Cardiac muscle cell (in vitro differentiated cells and primary cell): ENCODE results near the gene ATRAID. TPM values are rescaled to one million over a fixed set of nuclear protein-coding genes. Genes with fewer than 3 reads are reported as not detected.

Source experiments
- DNase-seq, 2 donors: peaks; one replicate each; pipeline versions ENCODE4 v3.0.0 to v3.0.0-alpha.2; 2010 to 2017; ENCODE audit warnings: low read depth in 1 of 2, low spot score in 1 of 2
- H3K27ac ChIP-seq: fragments of 200-600 bp; sonication (generic); 2 replicates; pipeline ENCODE4 v1.5.1; 2016
- H3K27me3 ChIP-seq: fragments of 200-600 bp; sonication (generic); 2 replicates; pipeline ENCODE4 v1.6.0; 2016; ENCODE audit warnings: control low read depth
- H3K36me3 ChIP-seq: fragments of 200-600 bp; sonication (generic); 2 replicates; pipeline ENCODE4 v1.5.1; 2016; ENCODE audit warnings: control low read depth
- H3K4me1 ChIP-seq: fragments of 200-600 bp; sonication (generic); 2 replicates; pipeline ENCODE4 v1.8.1; 2017; ENCODE audit warnings: low read depth, mild to moderate bottlenecking, mixed run types
- H3K4me3 ChIP-seq: fragments of 200-600 bp; sonication (generic); 2 replicates; pipeline ENCODE4 v1.5.1; 2016; ENCODE audit warnings: mild to moderate bottlenecking
- H3K9me3 ChIP-seq: fragments of 200-600 bp; sonication (generic); 2 replicates; pipeline ENCODE4 v1.5.1; 2017; ENCODE audit warnings: low read depth, mild to moderate bottlenecking, control low read depth
- polyA plus RNA-seq: library from polyadenylated mRNA; unstranded; fragments of >200 nt; fragmentation: Nextera tagmentation; extraction: Ambion mirVana; gene quantifications from 2 replicates; pipeline ENCODE4 v1.2.1, GENCODE V29; 2016
- total RNA-seq: library from RNA; depleted of rRNA; stranded (reverse); fragments of >200 nt; gene quantifications from 2 replicates; pipeline ENCODE4 v1.2.3, GENCODE V29; 2016
- TF ChIP-seq, protein P1 (sequence below): IDR thresholded peaks from 2 replicates; pipeline ENCODE4 v1.5.1; 2012; ENCODE audit warnings: low read depth, mild to moderate bottlenecking, low read length

The ATRAID gene
- total and polyA plus RNA-seq, 2 experiments from 2014 or later = 177 to 290 TPM

DNA sequence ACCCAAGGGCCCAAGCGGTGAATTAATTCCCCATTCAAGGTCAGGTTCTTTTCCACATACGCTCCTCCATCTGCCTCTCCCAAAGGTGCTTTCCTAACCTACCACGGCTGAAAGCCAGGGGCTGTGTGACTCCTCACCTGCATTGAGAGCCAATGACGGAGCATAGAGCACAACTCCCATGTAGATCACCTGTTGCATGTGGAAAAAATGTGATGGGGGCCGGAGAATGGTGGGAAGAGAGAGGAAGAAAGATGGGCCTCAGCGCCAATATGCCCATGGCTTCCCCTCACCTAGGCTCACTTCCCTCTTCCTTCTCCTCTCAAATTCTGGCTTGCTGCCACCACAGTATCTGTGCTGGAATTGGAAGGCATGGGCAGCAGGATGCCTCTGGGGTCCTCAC lies 5.5 kb upstream of the ATRAID start:
- Histone ChIP-seq H3K27me3 (no peaks in the 10 kb centered on the region), H3K4me3 (no peak overlapping the region), H3K9me3 (no peaks in the 10 kb centered on the region), H3K4me1 (peaks cover 4% of the 10 kb centered on the region), H3K27ac (no peak overlapping the region), H3K36me3 (peaks cover 10% of the 10 kb centered on the region)
- TF ChIP-seq, protein P1, sequence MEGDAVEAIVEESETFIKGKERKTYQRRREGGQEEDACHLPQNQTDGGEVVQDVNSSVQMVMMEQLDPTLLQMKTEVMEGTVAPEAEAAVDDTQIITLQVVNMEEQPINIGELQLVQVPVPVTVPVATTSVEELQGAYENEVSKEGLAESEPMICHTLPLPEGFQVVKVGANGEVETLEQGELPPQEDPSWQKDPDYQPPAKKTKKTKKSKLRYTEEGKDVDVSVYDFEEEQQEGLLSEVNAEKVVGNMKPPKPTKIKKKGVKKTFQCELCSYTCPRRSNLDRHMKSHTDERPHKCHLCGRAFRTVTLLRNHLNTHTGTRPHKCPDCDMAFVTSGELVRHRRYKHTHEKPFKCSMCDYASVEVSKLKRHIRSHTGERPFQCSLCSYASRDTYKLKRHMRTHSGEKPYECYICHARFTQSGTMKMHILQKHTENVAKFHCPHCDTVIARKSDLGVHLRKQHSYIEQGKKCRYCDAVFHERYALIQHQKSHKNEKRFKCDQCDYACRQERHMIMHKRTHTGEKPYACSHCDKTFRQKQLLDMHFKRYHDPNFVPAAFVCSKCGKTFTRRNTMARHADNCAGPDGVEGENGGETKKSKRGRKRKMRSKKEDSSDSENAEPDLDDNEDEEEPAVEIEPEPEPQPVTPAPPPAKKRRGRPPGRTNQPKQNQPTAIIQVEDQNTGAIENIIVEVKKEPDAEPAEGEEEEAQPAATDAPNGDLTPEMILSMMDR = no peak
- DNase-seq = no peak

DNA sequence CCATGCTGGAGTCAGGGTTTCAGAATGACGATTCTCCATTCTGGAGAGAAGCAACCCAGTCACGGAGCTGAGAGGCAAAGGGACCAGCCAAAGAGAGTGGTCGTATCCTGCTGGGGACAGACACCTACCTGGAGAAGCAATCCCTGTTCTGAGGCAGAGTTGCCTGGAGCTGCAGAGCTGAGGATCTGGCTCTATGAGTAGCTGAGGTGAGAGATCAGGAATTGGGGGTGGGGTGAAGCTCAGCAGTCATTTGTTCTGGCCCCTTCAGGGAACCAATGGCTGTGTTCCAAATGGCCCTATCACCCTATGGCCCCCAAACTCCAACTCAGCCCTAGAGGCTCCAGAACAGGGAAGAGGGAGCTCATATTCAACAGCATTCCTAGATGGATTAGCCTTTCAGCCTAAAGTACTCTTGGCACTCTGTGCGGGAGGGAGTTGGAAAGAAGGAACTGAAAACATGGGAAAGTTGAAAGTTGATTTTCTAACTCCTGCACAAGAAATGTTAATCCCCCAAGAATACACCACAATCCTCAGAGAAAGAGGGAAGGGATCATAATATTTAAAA lies 3.3 kb upstream of the ATRAID start:
- Histone ChIP-seq H3K9me3 (no peaks in the 10 kb centered on the region), H3K4me1 (peaks cover 10% of the 10 kb centered on the region), H3K4me3 (no peak overlapping the region), H3K36me3 (peaks cover 8% of the 10 kb centered on the region), H3K27ac (no peak overlapping the region), H3K27me3 (no peaks in the 10 kb centered on the region)
- TF ChIP-seq, protein P1 = no peak
- no peak for DNase-seq

DNA sequence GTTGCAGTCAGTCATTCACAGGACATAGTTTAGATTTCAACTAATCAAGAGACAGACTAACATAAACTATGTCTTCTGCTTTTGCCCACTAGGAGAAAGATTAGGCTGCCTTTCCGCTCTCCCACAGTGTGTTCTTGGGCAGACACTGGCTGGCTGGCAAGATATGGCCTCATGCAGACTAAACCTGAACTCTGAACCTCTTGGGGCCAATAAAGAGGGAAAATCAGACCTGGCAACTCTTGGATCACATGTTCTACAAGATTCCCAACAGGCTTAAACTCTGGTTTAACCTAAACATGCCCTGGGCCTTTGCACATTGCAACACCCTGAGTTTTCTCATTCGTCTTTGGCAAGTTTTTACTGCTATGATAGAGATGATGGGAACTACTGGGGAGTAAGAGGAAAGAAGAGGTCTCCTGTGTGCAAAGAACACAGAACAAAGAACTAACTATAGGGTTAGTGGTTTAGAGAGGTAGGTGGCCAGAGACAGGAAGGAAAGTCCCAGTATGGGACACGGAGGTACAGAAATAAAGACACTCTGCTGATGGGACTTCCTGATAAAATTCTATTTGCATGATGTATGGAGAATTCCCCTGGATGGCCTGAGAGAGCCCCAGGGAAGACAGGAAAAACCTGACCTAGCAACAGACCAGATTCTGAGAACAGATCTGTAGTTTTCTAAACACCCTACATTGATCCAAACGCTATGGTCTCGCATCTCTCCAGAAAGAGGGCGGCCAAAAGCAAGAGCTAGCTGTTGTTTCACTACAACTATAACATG lies 2.0 kb upstream of the ATRAID start:
- no peaks in the 10 kb centered on the region for H3K27me3 ChIP-seq
- no peak for DNase-seq
- H3K4me1 ChIP-seq = peaks cover 10% of the 10 kb centered on the region
- H3K27ac ChIP-seq = peak overlapping the region; percentile 12
- H3K36me3 ChIP-seq = peaks cover 5% of the 10 kb centered on the region
- no peak overlapping the region for H3K4me3 ChIP-seq
- TF ChIP-seq, protein P1 = no peak
- H3K9me3 ChIP-seq = no peaks in the 10 kb centered on the region

DNA sequence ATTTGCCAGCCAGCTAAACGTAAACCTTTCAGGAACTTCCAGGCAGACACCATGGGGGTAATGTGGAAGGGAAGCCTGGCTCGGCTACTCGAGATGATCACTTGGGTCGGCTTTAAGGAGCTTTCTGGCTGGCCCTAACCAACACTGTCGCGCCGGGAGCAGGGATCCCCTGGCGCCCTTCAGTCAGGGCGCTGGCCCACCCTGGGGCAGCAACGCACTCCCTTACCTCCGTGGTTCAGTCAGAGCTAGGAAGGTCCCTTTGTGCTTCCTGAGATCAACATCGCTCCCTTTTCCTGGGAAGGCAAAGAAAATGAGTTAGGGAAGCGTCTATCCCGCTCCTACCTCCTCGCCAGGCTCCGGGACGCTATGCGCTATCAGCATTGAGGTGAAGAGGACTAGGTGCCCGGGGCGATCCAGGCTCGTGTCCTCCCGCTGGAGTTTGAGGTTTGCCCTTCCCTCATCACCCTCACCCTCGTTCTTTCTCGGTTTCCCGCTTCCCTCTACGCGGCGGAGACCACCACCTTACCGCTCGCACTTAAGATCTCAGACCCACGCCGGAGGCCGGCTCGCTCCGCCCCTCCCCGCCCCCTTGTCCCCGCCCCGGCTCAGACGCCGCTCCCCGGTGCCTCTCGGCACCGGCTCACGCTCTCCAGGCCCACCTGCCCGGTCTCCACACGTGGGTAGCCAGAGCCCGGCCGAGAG lies 449 bp upstream of the ATRAID start:
- DNase-seq = peak in 1 of 2 donors; percentile 2
- Histone ChIP-seq H3K27ac (peak overlapping the region; percentile 96), H3K4me3 (peak overlapping the region; percentile 54), H3K9me3 (no peaks in the 10 kb centered on the region), H3K36me3 (peaks cover under 1% of the 10 kb centered on the region), H3K4me1 (peaks cover 10% of the 10 kb centered on the region), H3K27me3 (no peaks in the 10 kb centered on the region)
- TF ChIP-seq, protein P1 = no peak

DNA sequence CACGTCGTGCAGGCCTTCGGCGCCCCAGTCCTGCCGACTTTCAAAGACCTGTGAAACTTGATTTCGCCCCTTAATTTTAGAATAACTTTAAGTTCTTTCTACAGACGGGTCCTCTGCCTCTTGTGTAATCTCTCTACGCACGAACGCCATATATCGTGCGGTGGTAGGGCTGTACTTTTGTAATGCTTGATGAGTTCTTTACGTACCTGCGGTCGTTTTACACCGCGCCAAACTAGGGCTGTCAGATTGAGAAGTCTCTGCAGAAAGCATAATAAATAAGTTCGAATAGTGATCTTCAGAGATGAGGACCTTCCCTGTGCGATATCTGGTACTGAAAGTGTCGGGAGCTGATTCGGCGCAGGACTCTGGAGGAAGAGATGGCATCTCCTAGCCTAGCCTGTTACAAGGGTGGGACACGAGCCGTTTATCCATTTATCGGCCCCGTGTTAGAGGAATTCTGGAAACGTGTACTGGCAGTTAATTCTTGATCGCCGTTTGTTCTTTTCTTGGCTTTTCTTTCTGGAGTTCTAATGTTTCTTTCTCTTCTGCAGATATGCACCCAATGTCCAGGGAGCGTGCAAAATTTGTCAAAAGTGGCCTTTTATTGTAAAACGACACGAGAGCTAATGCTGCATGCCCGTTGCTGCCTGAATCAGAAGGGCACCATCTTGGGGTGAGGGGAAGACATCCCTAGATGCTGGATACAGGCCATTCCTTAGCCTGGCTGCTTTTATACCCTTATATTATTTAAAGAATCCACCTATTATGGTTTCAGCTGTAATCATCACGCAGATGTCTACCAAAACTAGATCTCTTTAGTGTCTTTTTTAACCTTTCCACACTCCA lies 1.0 kb downstream of the ATRAID start:
- TF ChIP-seq, protein P1 = no peak
- Histone ChIP-seq H3K27ac (peak overlapping the region; percentile 96), H3K9me3 (no peaks in the 10 kb centered on the region), H3K36me3 (no peaks in the 10 kb centered on the region), H3K4me3 (peak overlapping the region; percentile 54), H3K4me1 (peaks cover 10% of the 10 kb centered on the region), H3K27me3 (no peaks in the 10 kb centered on the region)
- DNase-seq = peak; percentile 9 to 72
